ENCODE results near the gene TPRX2. TPM values are rescaled to one million over a fixed set of nuclear protein-coding genes. Genes with fewer than 3 reads are reported as not detected.

TPRX2 gene
- total and polyA plus RNA-seq, 2 of the 8 experiments (the other 6 are each of a cell fraction or from before 2014, with no cell fraction given) = not detected

DNA sequence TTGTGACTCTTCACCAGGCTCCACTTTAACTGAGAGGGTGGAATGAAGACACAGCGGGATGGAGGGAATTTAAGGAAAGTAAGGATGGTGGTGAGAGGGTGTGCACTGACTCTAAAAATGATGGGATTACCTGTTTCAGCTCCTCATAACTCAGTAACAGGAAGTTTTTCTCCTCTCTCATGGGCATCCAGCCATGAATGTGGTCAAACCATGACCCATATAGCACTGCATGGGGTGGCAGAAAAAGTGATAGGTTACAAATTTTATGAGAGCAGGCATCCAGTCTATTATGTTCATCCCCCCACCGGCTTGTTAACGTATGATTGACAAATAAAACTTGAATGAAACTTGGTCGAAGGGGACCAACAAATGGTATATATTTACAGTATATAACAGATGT, 19.9 kb downstream of the TPRX2 start:
- Histone ChIP-seq H2BK15ac (ENCODE audit: low read length) (no peak overlapping the region), H3K4ac (replicated peaks; ENCODE audit: insufficient read length, low read depth, low read length) (no peak overlapping the region), H2BK5ac (ENCODE audit: low read depth, low read length) (no peak overlapping the region), H2BK12ac (ENCODE audit: low read depth, low read length) (no peak overlapping the region), H3K56ac (replicated peaks; ENCODE audit: insufficient read length, low read depth, low read length) (no peak overlapping the region), H2AK5ac (ENCODE audit: low read depth, low read length) (no peak overlapping the region), H3K14ac (ENCODE audit: insufficient read length) (no peak overlapping the region), H3K23me2 (ENCODE audit: low read depth, low read length) (no peaks in the 10 kb centered on the region), H2AFZ (ENCODE audit: low read length) (no peak overlapping the region), H3K27ac (ENCODE audit: low read depth, low read length) (no peak overlapping the region), H2BK120ac (replicated peaks; ENCODE audit: low read depth, low read length) (no peak overlapping the region), H4K20me1 (replicated peaks in 1 of 2; ENCODE audit: control insufficient read depth in 1 of 2, insufficient read depth in 2 of 2, low read length in 2 of 2) (no peaks in the 10 kb centered on the region), H3K4me3 (ENCODE audit: extremely low read depth in 1 of 4, insufficient read depth in 2 of 4, low read depth in 3 of 4, low read length in 4 of 4) (no peak overlapping the region), H3K36me3 (ENCODE audit: control insufficient read depth in 2 of 4, insufficient read depth in 4 of 4, low read length in 3 of 4) (no peaks in the 10 kb centered on the region), H3K18ac (ENCODE audit: extremely low read depth, low read length) (no peak overlapping the region), H4K91ac (replicated peaks; ENCODE audit: insufficient read length, low read length) (no peak overlapping the region), H3K27me3 (replicated peaks in 1 of 4; ENCODE audit: control insufficient read depth in 3 of 4, extremely low read depth in 1 of 4, insufficient read depth in 3 of 4, low read length in 3 of 4) (no peaks in the 10 kb centered on the region), H2BK20ac (ENCODE audit: low read length) (no peak overlapping the region), H3K9ac (replicated peaks in 1 of 4; ENCODE audit: extremely low read depth in 1 of 4, low read depth in 3 of 4, low read length in 3 of 4) (no peak overlapping the region), H3K23ac (ENCODE audit: insufficient read length) (no peak overlapping the region), H3K9me3 (ENCODE audit: insufficient read depth in 2 of 2, low read depth in 1 of 2, low read length in 1 of 2) (no peaks in the 10 kb centered on the region), H4K5ac (ENCODE audit: insufficient read length, low read depth, low read length) (no peak overlapping the region), H4K8ac (ENCODE audit: extremely low read depth, insufficient read depth, low read length) (no peak overlapping the region), H3K79me1 (ENCODE audit: low read depth, low read length) (no peaks in the 10 kb centered on the region), H3K4me1 (replicated peaks in 1 of 4; ENCODE audit: control insufficient read depth in 3 of 4, insufficient read depth in 4 of 4, low read length in 3 of 4) (no peaks in the 10 kb centered on the region), H3K79me2 (ENCODE audit: control insufficient read depth in 1 of 2, insufficient read depth in 2 of 2, low read length in 2 of 2) (no peaks in the 10 kb centered on the region), H3K4me2 (ENCODE audit: insufficient read depth in 1 of 2, low read depth in 2 of 2, low read length in 2 of 2) (no peak overlapping the region)
- 70% methylated on average over 4 of the region's 4 CpGs; no CpG with 5 or more reads in 1 of the 2 experiments for WGBS, 2 experiments (ENCODE audit: extremely low coverage in 1 of 2, insufficient coverage in 1 of 2, insufficient read length in 1 of 2, insufficient replicate concordance in 2 of 2, low coverage in 1 of 2, low lambda C conversion rate in 2 of 2, missing lambda C conversion rate in 1 of 2)
- CTCF ChIA-PET (ENCODE audit: partially characterized antibody) = interaction anchor here (2.1 kb wide), 1 partner anchor 10 kb away, joined by 8 read pairs; no protein-coding TSS in a partner anchor
- POLR2A ChIA-PET (ENCODE audit: partially characterized antibody) = no interaction called here
- no peak for DNase-seq (ENCODE audit: low read depth in 1 of 2, low spot score in 2 of 2)
- FAIRE-seq = no peak
- TF ChIP-seq POU5F1 (IDR thresholded peaks at IDR 0.05; ENCODE audit: low read depth, low read length) = no peak
- no peak for TF ChIP-seq TAF7 (optimal IDR thresholded peaks at IDR 0.05; ENCODE audit: borderline replicate concordance, low read depth, low read length)
- no peak for TF ChIP-seq CHD2 (IDR thresholded peaks at IDR 0.05; ENCODE audit: low read length)
- TF ChIP-seq POLR2AphosphoS5 (IDR thresholded peaks at IDR 0.05; ENCODE audit: low read depth, low read length) = no peak
- no peak for TF ChIP-seq CEBPB (IDR thresholded peaks at IDR 0.05; ENCODE audit: low read depth, low read length)
- no peak for TF ChIP-seq BACH1 (IDR thresholded peaks at IDR 0.05; ENCODE audit: low read length)

Measured in H1 (cell line).